Activated T-cell treated with anti-CD3 and anti-CD28 coated beads for 48 hours (primary cell): ENCODE measurements around the gene PARP12.
A peak's percentile ranks its signal among the peaks of the same experiment; 100 is the strongest.
"Not testable (repeated sequence)": the region's sequence is repeated elsewhere in the genome, so short reads cannot be mapped to it uniquely, and the experiment has no call there.

Source experiments
- DNase-seq: peaks from one replicate; pipeline ENCODE4 v3.0.0-alpha.2; 2020; ENCODE audit warnings: low read depth

PARP12 gene

GRCh38 chr7:140062528-140063299, at the start of gene PARP12:
Gene PARP12, minus strand, starts transcription at chr7:140062951. Its CDS starts 104 bp downstream, at chr7:140062847.
- DNase-seq, result peak; percentile 84

- DNase-seq, result not testable (repeated sequence)
These were observed 46.0 kb upstream of the PARP12 start for GRCh38 chr7:140108777-140109176.

- no peak for DNase-seq
These were observed 33.7 kb upstream of the PARP12 start for GRCh38 chr7:140096459-140096858.

- DNase-seq, result no peak
These were observed 30.6 kb upstream of the PARP12 start for GRCh38 chr7:140093375-140093774.

GRCh38 chr7:140085447-140085846, 22.7 kb upstream of the PARP12 start:
- DNase-seq, result no peak

- DNase-seq, result peak; percentile 14
These were observed 22.2 kb upstream of the PARP12 start for GRCh38 chr7:140084972-140085371.

GRCh38 chr7:140084142-140084655, 21.4 kb upstream of the PARP12 start:
- DNase-seq, result no peak

GRCh38 chr7:140082770-140083169, 20.0 kb upstream of the PARP12 start:
- DNase-seq, result no peak

GRCh38 chr7:140081774-140082425, 19.1 kb upstream of the PARP12 start:
- no peak for DNase-seq

- no peak for DNase-seq
These were observed 18.2 kb upstream of the PARP12 start for GRCh38 chr7:140080919-140081318.

- no peak for DNase-seq
These were observed 16.4 kb upstream of the PARP12 start for GRCh38 chr7:140079121-140079536.

- no peak for DNase-seq
These were observed 15.6 kb upstream of the PARP12 start for GRCh38 chr7:140078392-140078791.

GRCh38 chr7:140074780-140075179, 12.0 kb upstream of the PARP12 start:
- no peak for DNase-seq

- no peak for DNase-seq
These were observed 7.8 kb upstream of the PARP12 start for GRCh38 chr7:140070546-140070945.

- DNase-seq, result no peak
These were observed 6.7 kb upstream of the PARP12 start for GRCh38 chr7:140069298-140069949.

- no peak for DNase-seq
These were observed 5.3 kb upstream of the PARP12 start for GRCh38 chr7:140068033-140068432.

GRCh38 chr7:140067052-140067451, 4.3 kb upstream of the PARP12 start:
- DNase-seq, result no peak

GRCh38 chr7:140062118-140062527, 628 bp downstream of the PARP12 start:
- peak; percentile 10 for DNase-seq

GRCh38 chr7:140061607-140061930, 1.2 kb downstream of the PARP12 start:
- no peak for DNase-seq

GRCh38 chr7:140060788-140061606, 1.8 kb downstream of the PARP12 start:
- no peak for DNase-seq

GRCh38 chr7:140060243-140060630, 2.5 kb downstream of the PARP12 start:
- DNase-seq, result no peak
